A673 (cell line): Measurements from ENCODE around the gene CFAP107. TPM values are rescaled to one million over a fixed set of nuclear protein-coding genes. Genes with fewer than 3 reads are reported as not detected.

Experiments used
- Bru-seq: library from RNA; stranded (reverse); fragments of 400-500 nt; gene quantifications from one replicate; lab custom pipeline; 2021; lab: Mats Ljungman, UMichigan
- BruChase-seq, 2 experiments: library from RNA; stranded (reverse); fragments of 400-500 nt; gene quantifications; one replicate each; lab custom pipeline; 2021; lab: Mats Ljungman, UMichigan
- BruUV-seq: library from RNA; stranded (reverse); fragments of 400-500 nt; replicated peaks from 2 replicates; lab custom pipeline; 2021; lab: Mats Ljungman, UMichigan
- CTCF ChIA-PET: fragments of 300-600 bp; sonication (Branson Sonifier 250); formaldehyde crosslinking; loops from one replicate; lab custom pipeline; 2022; ENCODE audit warnings: antibody characterized with exemption; lab: Charles Lee
- POLR2A ChIA-PET: fragments of 300-600 bp; sonication (Branson Sonifier 250); formaldehyde crosslinking; loops from one replicate; lab custom pipeline; 2022; ENCODE audit warnings: antibody characterized with exemption; ENCODE audit not compliant: low non-redundant PET; lab: Charles Lee
- DNase-seq: peaks from one replicate; pipeline ENCODE4 v3.0.0-alpha.2; 2015; ENCODE audit warnings: low spot score
- H3K27ac ChIP-seq: fragments of 200-600 bp; sonication (generic); 2 replicates; pipeline ENCODE4 v1.5.1; 2016; ENCODE audit warnings: mixed run types, low read depth, mild to moderate bottlenecking, mixed read lengths, antibody characterized with exemption, low read length; ENCODE audit not compliant: poor library complexity, severe bottlenecking
- H3K27me3 ChIP-seq: fragments of 200-600 bp; sonication (generic); replicated peaks from 2 replicates; pipeline ENCODE4 v1.6.1; 2017; ENCODE audit warnings: mixed run types, low read depth, mild to moderate bottlenecking, mixed read lengths, antibody characterized with exemption, low read length; ENCODE audit not compliant: insufficient read depth, poor library complexity
- H3K36me3 ChIP-seq: fragments of 200-600 bp; sonication (generic); 2 replicates; pipeline ENCODE4 v1.6.1; 2016; ENCODE audit warnings: mixed run types, mild to moderate bottlenecking, mixed read lengths, antibody characterized with exemption, low read length; ENCODE audit not compliant: insufficient read depth, poor library complexity, severe bottlenecking
- H3K4me1 ChIP-seq: fragments of 200-600 bp; sonication (generic); 2 replicates; pipeline ENCODE4 v1.6.1; 2017; ENCODE audit warnings: mixed run types, mild to moderate bottlenecking, mixed read lengths, antibody characterized with exemption, low read length; ENCODE audit not compliant: insufficient read depth, poor library complexity, severe bottlenecking
- H3K4me3 ChIP-seq: fragments of 200-600 bp; sonication (generic); 2 replicates; pipeline ENCODE4 v1.5.1; 2016; ENCODE audit warnings: low read depth, mixed run types, mild to moderate bottlenecking, mixed read lengths, low read length; ENCODE audit not compliant: poor library complexity, severe bottlenecking
- H3K9me3 ChIP-seq: fragments of 200-600 bp; sonication (generic); 2 replicates; pipeline ENCODE4 v1.6.1; 2016; ENCODE audit warnings: mixed run types, low read depth, mild to moderate bottlenecking, mixed read lengths, antibody characterized with exemption, low read length; ENCODE audit not compliant: poor library complexity, severe bottlenecking
- CTCF ChIP-seq: fragments of 300-800, 200-600 bp; sonication (generic); conservative IDR thresholded peaks from 2 replicates; pipeline ENCODE4 v1.5.1; 2017; ENCODE audit warnings: low read depth, mild to moderate bottlenecking, antibody characterized with exemption, low read length, moderate library complexity, mixed read lengths
- EZH2 ChIP-seq: fragments of 200-600 bp; sonication (generic); IDR thresholded peaks from 2 replicates; pipeline ENCODE4 v1.6.1; 2017; ENCODE audit warnings: borderline replicate concordance, low read depth, mild to moderate bottlenecking, mixed read lengths, antibody characterized with exemption, low read length; ENCODE audit not compliant: poor library complexity, severe bottlenecking
- intact Hi-C: fragments of 100-400 bp; cut with micrococcal nuclease; formaldehyde crosslinking; loops from one replicate; pipeline ENCODE4 v1.10.0; 2022; ENCODE audit not compliant: unreplicated experiment
- long read RNA-seq: library from polyadenylated mRNA; stranded (forward); transcript quantifications from one replicate; pipeline ENCODE4 v2.0.0, GENCODE V29; 2022
- total RNA-seq: library from RNA; stranded (reverse); gene quantifications from 2 replicates; pipeline ENCODE4 v1.2.3, GENCODE V29; 2021

CFAP107 gene
- total RNA-seq (not detected in 2 replicates), Bru-seq, nascent RNA (percentile 9 among the genes with signal in this experiment), BruChase-seq, experiment 1, labeled RNA remaining after a 2-hour chase (percentile 13 among the genes with signal in this experiment), BruChase-seq, experiment 2, labeled RNA remaining after a 6-hour chase (percentile 12 among the genes with signal in this experiment)
- long read RNA-seq: 0 reads

GRCh38 chr1:12745992-12746323, at the start of gene CFAP107:
CFAP107 (plus strand) TSS chr1:12746200; CDS start chr1:12746431, 231 bp downstream.
- Histone ChIP-seq H3K27me3 (peaks cover 8% of the 10 kb centered on the region), H3K36me3 (no peaks in the 10 kb centered on the region), H3K9me3 (peaks cover 17% of the 10 kb centered on the region), H3K4me3 (no peak within 1 kb of the TSS), H3K27ac (no peak within 1 kb of the TSS), H3K4me1 (peaks cover 5% of the 10 kb centered on the region)
- BruUV-seq: no TSS peak
- DNase-seq: no peak
- TF ChIP-seq CTCF (no peak), EZH2 (no peak)
- ChIA-PET CTCF (no interaction called here), POLR2A (interaction anchor here (0.6 kb wide), 1 partner anchor 16 kb away, joined by 5 read pairs; no protein-coding TSS in a partner anchor)
- intact Hi-C loops: no loop called here

- ChIA-PET CTCF (no interaction called here), POLR2A (no interaction called here)
- Histone ChIP-seq H3K36me3 (no peaks in the 10 kb centered on the region), H3K9me3 (no peaks in the 10 kb centered on the region), H3K4me3 (no peak overlapping the region), H3K4me1 (no peaks in the 10 kb centered on the region), H3K27ac (no peak overlapping the region), H3K27me3 (no peaks in the 10 kb centered on the region)
- DNase-seq: no peak
- TF ChIP-seq EZH2: no peak
- no peak for TF ChIP-seq CTCF
- BruUV-seq: no TSS peak
- intact Hi-C loops: no loop called here
Measured at GRCh38 chr1:12696658-12697057, 49.3 kb upstream of the CFAP107 start.

GRCh38 chr1:12697397-12697796, 48.6 kb upstream of the CFAP107 start:
- no TSS peak for BruUV-seq
- POLR2A ChIA-PET: no interaction called here
- CTCF ChIA-PET: no interaction called here
- DNase-seq: no peak
- Histone ChIP-seq H3K36me3 (no peaks in the 10 kb centered on the region), H3K9me3 (no peaks in the 10 kb centered on the region), H3K4me1 (no peaks in the 10 kb centered on the region), H3K27me3 (no peaks in the 10 kb centered on the region), H3K27ac (no peak overlapping the region), H3K4me3 (no peak overlapping the region)
- TF ChIP-seq EZH2 (no peak), CTCF (no peak)
- intact Hi-C loops: no loop called here
